Loucy (cell line): Measurements from ENCODE around the gene FAF2.

Experiments used
- EZH2phosphoT487 ChIP-seq: fragments of 200-600 bp; IDR thresholded peaks from 2 replicates; pipeline ENCODE4 v1.6.1; 2018; ENCODE audit warnings: antibody characterized with exemption, mild to moderate bottlenecking, moderate library complexity, borderline replicate concordance
- TF ChIP-seq, protein P1 (sequence below): fragments of 200-600 bp; sonication (generic); conservative IDR thresholded peaks from 2 replicates; pipeline ENCODE4 v1.5.1; 2014; ENCODE audit warnings: mild to moderate bottlenecking, antibody characterized with exemption, low read length

GRCh38 chr5:176553260-176554085, 105.3 kb downstream of the FAF2 start:
- TF ChIP-seq, protein P1, sequence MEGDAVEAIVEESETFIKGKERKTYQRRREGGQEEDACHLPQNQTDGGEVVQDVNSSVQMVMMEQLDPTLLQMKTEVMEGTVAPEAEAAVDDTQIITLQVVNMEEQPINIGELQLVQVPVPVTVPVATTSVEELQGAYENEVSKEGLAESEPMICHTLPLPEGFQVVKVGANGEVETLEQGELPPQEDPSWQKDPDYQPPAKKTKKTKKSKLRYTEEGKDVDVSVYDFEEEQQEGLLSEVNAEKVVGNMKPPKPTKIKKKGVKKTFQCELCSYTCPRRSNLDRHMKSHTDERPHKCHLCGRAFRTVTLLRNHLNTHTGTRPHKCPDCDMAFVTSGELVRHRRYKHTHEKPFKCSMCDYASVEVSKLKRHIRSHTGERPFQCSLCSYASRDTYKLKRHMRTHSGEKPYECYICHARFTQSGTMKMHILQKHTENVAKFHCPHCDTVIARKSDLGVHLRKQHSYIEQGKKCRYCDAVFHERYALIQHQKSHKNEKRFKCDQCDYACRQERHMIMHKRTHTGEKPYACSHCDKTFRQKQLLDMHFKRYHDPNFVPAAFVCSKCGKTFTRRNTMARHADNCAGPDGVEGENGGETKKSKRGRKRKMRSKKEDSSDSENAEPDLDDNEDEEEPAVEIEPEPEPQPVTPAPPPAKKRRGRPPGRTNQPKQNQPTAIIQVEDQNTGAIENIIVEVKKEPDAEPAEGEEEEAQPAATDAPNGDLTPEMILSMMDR, result no peak
- no peak for TF ChIP-seq EZH2phosphoT487
